PFSK-1 (cell line): ENCODE measurements around the gene RPL27A.

Experiments used
- FOXP2 ChIP-seq: optimal IDR thresholded peaks from 2 replicates; pipeline ENCODE3; 2011; ENCODE audit warnings: borderline replicate concordance, control low read depth, inconsistent platforms; ENCODE audit not compliant: insufficient read depth; ENCODE audit errors: extremely low read length, extremely low read depth
- POLR2AphosphoS5 ChIP-seq: IDR thresholded peaks from 2 replicates; pipeline ENCODE4 v1.6.1; 2012; ENCODE audit warnings: low read depth, mild to moderate bottlenecking, control low read depth, low read length, moderate library complexity
- REST ChIP-seq, 2 experiments: IDR thresholded peaks; 2 replicates each; pipeline versions ENCODE4 v1.6.1 to v1.8.0; 2011 to 2012; ENCODE audit warnings: low read depth in 2 of 2, low read length in 2 of 2, control low read depth in 1 of 2, inconsistent platforms in 1 of 2, mild to moderate bottlenecking in 1 of 2, moderate library complexity in 1 of 2; ENCODE audit not compliant: insufficient read depth in 1 of 2
- SIN3A ChIP-seq: IDR thresholded peaks from 2 replicates; pipeline ENCODE4 v1.6.1; 2012; ENCODE audit warnings: mild to moderate bottlenecking, low read length, moderate library complexity, borderline replicate concordance; ENCODE audit not compliant: insufficient read depth
- TAF1 ChIP-seq: IDR thresholded peaks from 2 replicates; pipeline ENCODE4 v1.6.1; 2012; ENCODE audit warnings: low read length, control low read depth, borderline replicate concordance; ENCODE audit not compliant: insufficient read depth

Gene RPL27A

GRCh38 chr11:8692417-8692816 is 9.8 kb downstream of the RPL27A start:
- TF ChIP-seq REST (IDR thresholded peaks at IDR 0.05; ENCODE audit: insufficient read depth in 1 of 2, low read depth in 2 of 2, low read length in 2 of 2) (no peak), POLR2AphosphoS5 (no peak), TAF1 (no peak), SIN3A (no peak), FOXP2 (no peak)

GRCh38 chr11:8693010-8693551 is 10.5 kb downstream of the RPL27A start:
- TF ChIP-seq REST (IDR thresholded peaks at IDR 0.05; ENCODE audit: insufficient read depth in 1 of 2, low read depth in 2 of 2, low read length in 2 of 2), result no peak
- no peak for TF ChIP-seq SIN3A
- TF ChIP-seq FOXP2, result no peak
- TF ChIP-seq POLR2AphosphoS5, result no peak
- no peak for TF ChIP-seq TAF1

- TF ChIP-seq FOXP2 (no peak), POLR2AphosphoS5 (no peak), TAF1 (no peak), REST (IDR thresholded peaks at IDR 0.05; ENCODE audit: insufficient read depth in 1 of 2, low read depth in 2 of 2, low read length in 2 of 2) (no peak), SIN3A (no peak)
Observed at GRCh38 chr11:8693555-8693954, 11.0 kb downstream of the RPL27A start.

- TF ChIP-seq FOXP2 (no peak), REST (IDR thresholded peaks at IDR 0.05; ENCODE audit: insufficient read depth in 1 of 2, low read depth in 2 of 2, low read length in 2 of 2) (no peak), POLR2AphosphoS5 (no peak), SIN3A (no peak), TAF1 (no peak)
Observed at GRCh38 chr11:8694137-8694536, 11.5 kb downstream of the RPL27A start.

- no peak for TF ChIP-seq REST (IDR thresholded peaks at IDR 0.05; ENCODE audit: insufficient read depth in 1 of 2, low read depth in 2 of 2, low read length in 2 of 2)
- no peak for TF ChIP-seq FOXP2
- TF ChIP-seq POLR2AphosphoS5, result no peak
Observed at GRCh38 chr11:8697054-8697453, 14.5 kb downstream of the RPL27A start.
